Amniotic epithelial cell (primary cell): ENCODE results near the gene TBX10.
"Not testable (repeated sequence)": the region's sequence is repeated elsewhere in the genome, so short reads cannot be mapped to it uniquely, and the experiment has no call there.

Source experiments
- DNase-seq: peaks from one replicate; pipeline ENCODE4 v3.0.0-alpha.2; 2010; ENCODE audit warnings: low read depth

TBX10 gene

GRCh38 chr11:67639438-67639859 is at the start of gene TBX10:
Gene TBX10 (minus strand): TSS chr11:67639763. CDS start chr11:67639472, 291 bp downstream.
- DNase-seq, result no peak

- DNase-seq, result no peak
Observed at GRCh38 chr11:67689178-67689577, 49.6 kb upstream of the TBX10 start.

- DNase-seq, result no peak
Observed at GRCh38 chr11:67687986-67688385, 48.4 kb upstream of the TBX10 start.

- DNase-seq, result not testable (repeated sequence)
Observed at GRCh38 chr11:67685641-67686332, 46.2 kb upstream of the TBX10 start.

- not testable (repeated sequence) for DNase-seq
Observed at GRCh38 chr11:67682126-67683034, 42.8 kb upstream of the TBX10 start.

- peak; percentile 8 for DNase-seq
Observed at GRCh38 chr11:67680696-67681470, 41.3 kb upstream of the TBX10 start.

GRCh38 chr11:67675058-67675747 is 35.6 kb upstream of the TBX10 start:
- no peak for DNase-seq

GRCh38 chr11:67674442-67674871 is 34.9 kb upstream of the TBX10 start, which contains the start of gene ALDH3B2:
Gene ALDH3B2 (minus strand): TSS chr11:67674623. CDS start chr11:67666935, 7,688 bp downstream.
- no peak for DNase-seq

GRCh38 chr11:67673902-67674301 is 34.3 kb upstream of the TBX10 start:
- no peak for DNase-seq

GRCh38 chr11:67673358-67673757 is 33.8 kb upstream of the TBX10 start:
- no peak for DNase-seq

- no peak for DNase-seq
Observed at GRCh38 chr11:67671211-67671520, 31.6 kb upstream of the TBX10 start.

GRCh38 chr11:67670316-67671210 is 31.0 kb upstream of the TBX10 start:
- DNase-seq, result no peak

- no peak for DNase-seq
Observed at GRCh38 chr11:67668192-67668551, 28.6 kb upstream of the TBX10 start.

- no peak for DNase-seq
Observed at GRCh38 chr11:67667490-67668191, 28.1 kb upstream of the TBX10 start.

- no peak for DNase-seq
Observed at GRCh38 chr11:67666676-67667489, 27.3 kb upstream of the TBX10 start.

- DNase-seq, result no peak
Observed at GRCh38 chr11:67666303-67666645, 26.7 kb upstream of the TBX10 start.

GRCh38 chr11:67665541-67666302 is 26.2 kb upstream of the TBX10 start:
- no peak for DNase-seq

- DNase-seq, result no peak
Observed at GRCh38 chr11:67664696-67665540, 25.4 kb upstream of the TBX10 start.
